ENCODE data around the gene CIBAR2.

CIBAR2 gene

GRCh38 chr16:85144026-85144915 is 32.0 kb upstream of the CIBAR2 start:
- no peak for DNase-seq

GRCh38 chr16:85142771-85143211 is 30.5 kb upstream of the CIBAR2 start:
- no peak for DNase-seq

GRCh38 chr16:85142129-85142513 is 29.8 kb upstream of the CIBAR2 start:
- no peak for DNase-seq

GRCh38 chr16:85141491-85142128 is 29.3 kb upstream of the CIBAR2 start:
- no peak for DNase-seq

- DNase-seq: no peak
These were observed 28.3 kb upstream of the CIBAR2 start for GRCh38 chr16:85140455-85141012.

GRCh38 chr16:85139881-85140339 is 27.6 kb upstream of the CIBAR2 start:
- DNase-seq: no peak

- no peak for DNase-seq
These were observed 26.8 kb upstream of the CIBAR2 start for GRCh38 chr16:85138825-85139627.

GRCh38 chr16:85138073-85138824 is 26.0 kb upstream of the CIBAR2 start:
- DNase-seq: no peak

GRCh38 chr16:85137323-85138072 is 25.2 kb upstream of the CIBAR2 start:
- DNase-seq: peak in 1 of 2 donors; percentile 7

GRCh38 chr16:85136702-85137322 is 24.5 kb upstream of the CIBAR2 start:
- no peak for DNase-seq

GRCh38 chr16:85136213-85136701 is 24.0 kb upstream of the CIBAR2 start:
- DNase-seq: peak; percentile 4 to 20

GRCh38 chr16:85134789-85135142 is 22.5 kb upstream of the CIBAR2 start:
- DNase-seq: no peak

- no peak for DNase-seq
These were observed 22.0 kb upstream of the CIBAR2 start for GRCh38 chr16:85134076-85134788.

- no peak for DNase-seq
These were observed 21.0 kb upstream of the CIBAR2 start for GRCh38 chr16:85133290-85133599.

GRCh38 chr16:85132456-85133289 is 20.4 kb upstream of the CIBAR2 start:
- no peak for DNase-seq

GRCh38 chr16:85130705-85131028 is 18.4 kb upstream of the CIBAR2 start:
- no peak for DNase-seq

- DNase-seq: no peak
These were observed 17.8 kb upstream of the CIBAR2 start for GRCh38 chr16:85129876-85130704.

GRCh38 chr16:85128079-85128837 is 16.0 kb upstream of the CIBAR2 start:
- no peak for DNase-seq

Data from bone marrow (tissue), 2 donors.